ENCODE measurements around the gene SPOUT1. TPM values are rescaled to one million over a fixed set of nuclear protein-coding genes. Genes with fewer than 3 reads are reported as not detected.

The SPOUT1 gene
- total RNA-seq, 1 experiment from 2014 or later, result 70.4 TPM

DNA sequence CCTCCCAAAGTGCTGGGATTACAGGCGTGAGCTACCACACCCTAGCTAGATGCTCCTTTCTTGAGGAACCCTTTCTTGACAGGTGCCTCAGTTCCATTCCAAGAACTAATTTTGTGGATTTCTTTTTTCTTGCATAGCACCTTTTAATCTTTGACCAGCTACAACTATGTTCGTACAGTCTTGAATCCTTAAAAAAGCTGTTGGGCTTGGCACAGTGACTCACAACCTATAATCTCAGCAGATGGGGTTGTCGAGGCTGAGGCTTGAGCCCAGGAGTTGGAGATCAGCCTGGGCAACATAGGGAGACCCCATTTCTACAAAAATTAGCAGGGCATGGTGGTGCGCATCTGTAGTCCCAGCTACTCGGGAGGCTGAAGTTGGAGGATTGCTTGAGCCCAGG is 56.5 kb downstream of the SPOUT1 start:
- H3K9me3 ChIP-seq (ENCODE audit: control insufficient read depth in 1 of 2, insufficient read depth in 1 of 2, low read depth in 1 of 2, low read length in 2 of 2), result peaks cover 0 to 4% of the 10 kb centered on the region in 2 experiments; a peak in 1 of 4 replicates
- H3K4me1 ChIP-seq (ENCODE audit: control insufficient read depth in 1 of 2, insufficient read depth in 2 of 2, low read length in 2 of 2), result peaks cover 11 to 23% of the 10 kb centered on the region in 2 experiments; a peak in 3 of 4 replicates
- H4K20me1 ChIP-seq (ENCODE audit: insufficient read depth), result no peaks in the 10 kb centered on the region
- no peaks in the 10 kb centered on the region for H3K27me3 ChIP-seq (ENCODE audit: insufficient read depth, low read length)
- H3K4me3 ChIP-seq (replicated peaks in 1 of 2; ENCODE audit: low read depth in 1 of 2, low read length in 2 of 2), result no peak overlapping the region
- no peaks in the 10 kb centered on the region for H3K79me2 ChIP-seq (ENCODE audit: insufficient read depth, low read length)
- H3K4me2 ChIP-seq (ENCODE audit: low read length), result peak overlapping the region; percentile 97
- ChIA-PET RAD21 (ENCODE audit: low non-redundant PET in 1 of 2, low total read pairs in 2 of 2, uncharacterized antibody in 2 of 2, unreplicated experiment in 2 of 2) (no interaction called here), POLR2A (interaction anchor here (0.7 to 2.0 kb wide), 3 partner anchors 9 to 367 kb away, joined by 4 read pairs; no protein-coding TSS in a partner anchor), CTCF (no interaction called here)
- TF ChIP-seq ELF1 (IDR thresholded peaks at IDR 0.05; ENCODE audit: borderline replicate concordance, low read depth), result no peak
- no peak for TF ChIP-seq POLR2A (IDR thresholded peaks at IDR 0.05; ENCODE audit: borderline replicate concordance, extremely low read depth, insufficient read depth, insufficient read length)
- no peak for TF ChIP-seq YY1 (IDR thresholded peaks at IDR 0.05; ENCODE audit: extremely low read depth, insufficient replicate concordance, low read depth, low read length)
- ATAC-seq, result no peak
- no peak for DNase-seq (ENCODE audit: low read depth, low spot score)
- no peaks in the 10 kb centered on the region for H3K9me2 ChIP-seq (ENCODE audit: insufficient read depth)
- intact Hi-C loops (cut with micrococcal nuclease), result no loop called here
- no peaks in the 10 kb centered on the region for H3K36me3 ChIP-seq (ENCODE audit: control insufficient read depth in 1 of 2, insufficient read depth in 2 of 2, low read length in 2 of 2)
- H2AFZ ChIP-seq (ENCODE audit: low read depth, low read length, poor library complexity, severe bottlenecking), result no peak overlapping the region
- no TSS peak for BruUV-seq (replicated peaks)
- H3K9ac ChIP-seq (ENCODE audit: low read length), result no peak overlapping the region
- peak overlapping the region; percentile 90 for H3K27ac ChIP-seq (ENCODE audit: low read depth, low read length)

DNA sequence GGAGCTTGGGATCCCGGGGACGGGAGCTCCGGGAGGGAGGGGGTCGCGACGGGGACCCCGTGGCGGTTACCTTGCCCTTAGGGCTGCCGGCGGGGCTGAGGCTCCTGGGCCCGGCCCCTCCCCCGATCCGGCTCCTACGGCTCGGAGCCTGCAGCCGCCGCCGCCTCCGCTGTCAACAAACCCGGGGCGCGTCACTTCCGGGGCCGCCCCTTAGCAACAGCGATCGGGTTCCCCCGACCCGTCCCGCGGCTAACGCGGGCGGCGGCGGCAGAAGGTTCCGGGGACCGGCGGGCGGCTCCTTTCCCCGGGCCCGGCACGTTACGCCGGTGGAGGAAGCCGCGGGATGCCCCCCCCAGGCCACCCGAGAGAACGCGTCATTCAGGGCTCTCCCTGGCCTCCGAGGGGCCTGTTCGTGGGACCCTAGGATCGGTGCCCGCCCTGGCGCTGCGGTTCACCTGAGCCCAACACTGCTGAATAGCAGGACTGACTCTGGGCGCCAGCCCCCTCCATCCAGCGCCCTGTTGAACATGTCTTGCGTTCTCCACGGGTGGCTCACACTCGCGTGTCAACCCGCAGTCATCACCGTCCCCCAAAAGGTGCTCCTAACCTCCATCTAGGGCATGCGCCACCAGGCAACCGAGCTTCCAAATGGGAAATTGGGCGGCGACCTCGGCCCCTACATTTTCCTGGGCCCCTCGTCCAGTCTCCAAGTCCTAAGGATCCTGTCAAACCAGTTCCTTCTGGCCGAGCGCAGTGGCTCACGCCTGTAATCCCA is 57.7 kb downstream of the SPOUT1 start, which contains the start of gene ZER1:
TSS of gene ZER1 (minus strand) at position 183 of the 775 bp plus-strand sequence. CDS start 16,362 bp downstream, outside the sequence.
- no peaks in the 10 kb centered on the region for H3K9me2 ChIP-seq (ENCODE audit: insufficient read depth)
- no peaks in the 10 kb centered on the region for H3K36me3 ChIP-seq (ENCODE audit: control insufficient read depth in 1 of 2, insufficient read depth in 2 of 2, low read length in 2 of 2)
- peak; percentile 92 for ATAC-seq
- no peaks in the 10 kb centered on the region for H3K27me3 ChIP-seq (ENCODE audit: insufficient read depth, low read length)
- ChIA-PET POLR2A (interaction anchor here (2.0 kb wide), 1 partner anchor 10 kb away, joined by 4 read pairs; no protein-coding TSS in a partner anchor), CTCF (no interaction called here), RAD21 (ENCODE audit: low non-redundant PET in 1 of 2, low total read pairs in 2 of 2, uncharacterized antibody in 2 of 2, unreplicated experiment in 2 of 2) (no interaction called here)
- H3K9ac ChIP-seq (ENCODE audit: low read length), result peak within 1 kb of the TSS; percentile 88
- H3K4me1 ChIP-seq (ENCODE audit: control insufficient read depth in 1 of 2, insufficient read depth in 2 of 2, low read length in 2 of 2), result peaks cover 11 to 23% of the 10 kb centered on the region in 2 experiments; a peak in 3 of 4 replicates
- intact Hi-C loops (cut with micrococcal nuclease), result loop anchor here (1.0 kb wide), 1 partner anchor 15 kb away; the partner anchor contains the start of gene TBC1D13
- no peaks in the 10 kb centered on the region for H3K79me2 ChIP-seq (ENCODE audit: insufficient read depth, low read length)
- H3K27ac ChIP-seq (ENCODE audit: low read depth, low read length), result peak within 1 kb of the TSS; percentile 90
- H3K9me3 ChIP-seq (ENCODE audit: control insufficient read depth in 1 of 2, insufficient read depth in 1 of 2, low read depth in 1 of 2, low read length in 2 of 2), result peaks cover 0 to 4% of the 10 kb centered on the region in 2 experiments; a peak in 1 of 4 replicates
- peak within 1 kb of the TSS; percentile 94 to 96 for H3K4me3 ChIP-seq (replicated peaks in 1 of 2; ENCODE audit: low read depth in 1 of 2, low read length in 2 of 2)
- H3K4me2 ChIP-seq (ENCODE audit: low read length), result peak within 1 kb of the TSS; percentile 97
- TSS peak; percentile 92 for BruUV-seq (replicated peaks)
- no peaks in the 10 kb centered on the region for H4K20me1 ChIP-seq (ENCODE audit: insufficient read depth)
- H2AFZ ChIP-seq (ENCODE audit: low read depth, low read length, poor library complexity, severe bottlenecking), result peak within 1 kb of the TSS; percentile 35
- peak; percentile 64 for DNase-seq (ENCODE audit: low read depth, low spot score)
- TF ChIP-seq MAX (IDR thresholded peaks at IDR 0.05) (peak; percentile 78), JUND (IDR thresholded peaks at IDR 0.05) (0 out of 2 replicates have a peak, but pooled peaks have one; percentile 19), EGR1 (IDR thresholded peaks at IDR 0.05; ENCODE audit: low read depth) (peak; percentile 79), POLR2AphosphoS5 (IDR thresholded peaks at IDR 0.05; ENCODE audit: low read depth, low read length) (peak; percentile 81), CBX3 (IDR thresholded peaks at IDR 0.05; ENCODE audit: low read depth) (peak; percentile 61; the same call in 1 of the 2 replicates), ATF3 (IDR thresholded peaks at IDR 0.05) (no peak), YY1 (IDR thresholded peaks at IDR 0.05; ENCODE audit: extremely low read depth, insufficient replicate concordance, low read depth, low read length) (peak; percentile 82), RAD21 (IDR thresholded peaks at IDR 0.05; ENCODE audit: low read depth) (no peak), ZFX (IDR thresholded peaks at IDR 0.05) (peak; percentile 53; the same call in 1 of the 2 replicates), EZH2phosphoT487 (IDR thresholded peaks at IDR 0.05; ENCODE audit: borderline replicate concordance) (no peak), SIN3A (IDR thresholded peaks at IDR 0.05; ENCODE audit: low read depth) (peak; percentile 84), ZBTB33 (IDR thresholded peaks at IDR 0.05; ENCODE audit: extremely low read depth, insufficient replicate concordance, low read length) (peak; percentile 56), POLR2A (IDR thresholded peaks at IDR 0.05; ENCODE audit: borderline replicate concordance, extremely low read depth, insufficient read depth, insufficient read length) (no peak), CEBPB (IDR thresholded peaks at IDR 0.05; ENCODE audit: low read depth) (no peak), ZNF274 (IDR thresholded peaks at IDR 0.05; ENCODE audit: low read depth, low read length) (no peak), SP1 (IDR thresholded peaks at IDR 0.05; ENCODE audit: low read depth) (peak; percentile 78), SRF (IDR thresholded peaks at IDR 0.05; ENCODE audit: low read depth) (peak; percentile 67; the same call in 1 of the 2 replicates), ELF1 (IDR thresholded peaks at IDR 0.05; ENCODE audit: borderline replicate concordance, low read depth) (no peak; the same call in 1 of the 2 replicates)

Measured in HCT116 (cell line).